ENCODE data around the gene ZFYVE28.

ZFYVE28 gene

DNA sequence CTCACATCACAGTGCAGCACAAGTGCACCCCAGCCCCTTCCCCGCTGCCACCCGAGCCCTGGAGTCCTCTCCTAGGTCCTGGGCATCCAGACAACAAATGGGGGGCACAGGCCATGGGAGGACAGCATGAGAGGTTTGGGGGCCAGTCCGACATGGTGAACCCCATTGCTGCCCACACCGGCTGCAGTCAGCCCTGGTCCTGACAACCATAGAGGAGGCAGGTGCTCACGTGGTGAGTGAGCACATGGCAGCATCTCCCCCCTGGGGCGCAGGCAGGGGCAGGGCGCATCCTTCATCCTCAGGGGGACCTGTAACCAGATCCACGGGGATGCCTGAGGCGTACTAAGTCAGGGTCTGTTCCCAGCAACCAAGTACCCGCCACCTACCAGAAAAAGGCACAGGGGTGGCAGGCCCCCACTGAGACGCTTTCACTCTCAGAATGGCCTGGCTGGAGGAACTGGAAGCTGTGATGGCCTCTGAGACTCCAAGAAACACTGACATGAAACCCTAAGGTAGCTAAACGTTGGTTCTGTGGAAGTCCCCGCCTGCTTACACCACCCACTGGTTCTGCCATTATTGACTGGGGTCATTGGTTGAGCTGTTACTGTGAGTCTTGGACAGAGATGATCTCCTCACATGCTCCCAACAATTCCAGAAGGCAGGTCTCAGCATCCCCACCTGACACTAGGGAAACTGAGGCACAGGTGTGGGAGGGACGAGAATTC, 6.5 kb downstream of the ZFYVE28 start:
- DNase-seq (ENCODE audit: low read depth in 2 of 2), result no peak

DNA sequence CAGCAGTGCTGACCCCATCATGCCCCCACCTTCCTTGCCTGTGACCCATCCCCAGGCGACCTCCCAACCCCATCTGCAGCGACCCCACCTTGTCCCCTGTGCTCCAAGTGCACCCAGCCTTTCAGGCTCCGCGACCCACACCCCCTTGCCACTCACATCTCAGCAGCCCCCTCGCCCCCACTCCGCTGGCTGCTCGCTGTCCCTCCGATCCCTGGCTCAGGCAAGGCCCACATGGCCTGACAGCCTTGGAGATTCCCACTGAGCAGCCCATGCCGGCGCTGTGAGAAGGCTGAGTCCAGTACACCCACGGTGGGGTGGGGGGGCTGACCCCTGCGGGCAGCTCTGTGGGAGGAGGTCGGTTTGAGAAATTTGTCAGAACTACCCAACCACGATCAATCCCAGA, 9.1 kb downstream of the ZFYVE28 start:
- DNase-seq (ENCODE audit: low read depth in 2 of 2), result no peak

GRCh38 chr4:2408976-2409375, 9.5 kb downstream of the ZFYVE28 start:
- DNase-seq (ENCODE audit: low read depth in 2 of 2), result no peak

GRCh38 chr4:2408401-2408958, 10.0 kb downstream of the ZFYVE28 start:
- no peak for DNase-seq (ENCODE audit: low read depth in 2 of 2)

GRCh38 chr4:2407991-2408342, 10.5 kb downstream of the ZFYVE28 start:
- no peak for DNase-seq (ENCODE audit: low read depth in 2 of 2)

- DNase-seq (ENCODE audit: low read depth in 2 of 2), result no peak
Observed at GRCh38 chr4:2406920-2407319, 11.5 kb downstream of the ZFYVE28 start.

DNA sequence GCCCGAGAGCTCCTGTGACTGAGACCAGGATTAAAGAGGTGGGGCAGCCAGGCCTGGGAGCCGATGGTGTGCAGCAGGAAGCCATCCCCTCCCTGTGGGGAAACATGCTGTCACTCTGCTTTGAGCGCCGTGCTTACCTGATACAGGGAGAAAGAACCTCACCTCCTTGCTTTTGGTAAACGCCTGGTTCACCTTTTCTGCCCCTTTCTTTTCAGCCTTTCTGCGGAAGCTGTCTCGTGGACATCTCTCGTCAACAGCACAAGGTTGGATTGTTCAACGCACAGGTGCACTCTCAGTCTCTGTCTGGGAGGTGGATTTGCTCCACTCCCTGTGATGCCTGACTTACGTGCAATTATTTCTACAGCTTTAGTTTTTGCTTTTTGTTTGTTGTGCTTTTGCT, 12.0 kb downstream of the ZFYVE28 start:
- no peak for DNase-seq (ENCODE audit: low read depth in 2 of 2)

DNA sequence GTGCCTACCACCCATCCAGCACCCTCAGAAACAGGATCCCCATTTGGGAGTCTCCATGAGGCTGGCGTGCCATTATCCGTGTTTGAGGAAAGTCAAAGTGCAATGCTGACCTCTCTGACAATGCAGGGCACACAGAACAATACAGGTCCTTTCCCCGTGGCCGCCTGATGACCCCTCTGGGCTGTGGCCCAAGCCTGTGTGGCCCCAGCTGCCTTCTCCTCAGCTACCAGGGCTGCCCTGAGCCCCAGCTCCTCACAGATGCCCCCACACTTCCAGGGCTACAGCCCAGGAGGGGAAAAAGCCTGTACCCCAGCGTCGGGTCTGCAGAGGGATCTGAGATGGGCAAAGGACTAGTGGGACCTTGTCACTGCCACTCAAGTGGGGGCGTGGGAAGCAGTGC, 15.5 kb downstream of the ZFYVE28 start:
- DNase-seq (ENCODE audit: low read depth in 2 of 2), result no peak

GRCh38 chr4:2402048-2402842, 16.2 kb downstream of the ZFYVE28 start:
- DNase-seq (ENCODE audit: low read depth in 2 of 2), result no peak

GRCh38 chr4:2401610-2401983, 16.8 kb downstream of the ZFYVE28 start:
- DNase-seq (ENCODE audit: low read depth in 2 of 2), result no peak

- DNase-seq (ENCODE audit: low read depth in 2 of 2), result no peak
Observed at GRCh38 chr4:2400841-2401609, 17.4 kb downstream of the ZFYVE28 start.

DNA sequence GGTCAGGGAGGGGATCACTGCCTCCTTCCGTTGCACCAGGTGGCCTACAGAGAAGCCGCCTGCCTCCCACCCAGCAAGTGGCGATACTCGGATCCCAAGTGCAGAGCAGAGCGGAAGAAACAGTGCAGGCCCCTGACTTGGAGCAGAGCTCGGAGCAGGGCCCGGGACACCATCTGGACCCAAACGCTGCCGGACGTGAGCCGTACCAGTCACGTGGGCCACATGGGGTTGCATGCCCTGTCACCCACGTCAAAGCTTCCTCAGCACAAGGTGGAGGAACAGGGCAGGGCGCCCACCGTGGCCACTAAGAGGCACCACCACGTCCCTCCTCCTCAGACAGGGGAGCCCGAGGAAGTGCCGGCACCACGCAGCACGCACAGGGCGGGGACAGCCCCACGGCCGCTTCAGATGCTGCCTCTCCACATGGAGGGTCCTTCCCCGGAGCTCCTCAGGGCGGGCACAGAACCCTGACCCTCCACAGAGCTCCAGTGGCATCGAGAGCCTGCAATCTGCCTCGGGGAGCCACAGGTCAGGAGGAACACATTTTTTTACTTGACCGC, 18.7 kb downstream of the ZFYVE28 start:
- DNase-seq (ENCODE audit: low read depth in 2 of 2), result no peak

GRCh38 chr4:2399216-2399615, 19.2 kb downstream of the ZFYVE28 start:
- DNase-seq (ENCODE audit: low read depth in 2 of 2), result no peak

- no peak for DNase-seq (ENCODE audit: low read depth in 2 of 2)
Observed at GRCh38 chr4:2397596-2398379, 20.7 kb downstream of the ZFYVE28 start.

- no peak for DNase-seq (ENCODE audit: low read depth in 2 of 2)
Observed at GRCh38 chr4:2396781-2397368, 21.6 kb downstream of the ZFYVE28 start.

DNA sequence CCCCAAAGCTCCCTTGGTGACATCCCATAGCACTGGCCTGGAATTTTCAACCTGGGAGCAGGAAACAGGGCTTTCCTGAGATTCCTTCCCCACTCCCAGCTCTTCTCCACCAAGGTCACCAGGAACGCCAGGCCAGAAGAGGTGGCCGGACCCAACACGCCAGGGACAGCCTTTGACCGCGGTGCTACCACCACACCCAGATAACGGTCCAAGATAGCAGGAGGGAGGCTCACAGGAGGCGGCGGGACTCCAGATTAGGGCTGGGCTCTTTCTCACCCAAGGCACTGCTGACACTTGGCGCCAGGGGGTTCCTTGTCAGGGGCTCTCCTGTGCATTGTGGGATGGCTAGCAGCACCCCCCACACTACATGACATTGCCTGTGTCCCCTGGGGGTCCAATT, 22.9 kb downstream of the ZFYVE28 start:
- DNase-seq (ENCODE audit: low read depth in 2 of 2), result no peak

GRCh38 chr4:2395038-2395437, 23.4 kb downstream of the ZFYVE28 start:
- DNase-seq (ENCODE audit: low read depth in 2 of 2), result no peak

DNA sequence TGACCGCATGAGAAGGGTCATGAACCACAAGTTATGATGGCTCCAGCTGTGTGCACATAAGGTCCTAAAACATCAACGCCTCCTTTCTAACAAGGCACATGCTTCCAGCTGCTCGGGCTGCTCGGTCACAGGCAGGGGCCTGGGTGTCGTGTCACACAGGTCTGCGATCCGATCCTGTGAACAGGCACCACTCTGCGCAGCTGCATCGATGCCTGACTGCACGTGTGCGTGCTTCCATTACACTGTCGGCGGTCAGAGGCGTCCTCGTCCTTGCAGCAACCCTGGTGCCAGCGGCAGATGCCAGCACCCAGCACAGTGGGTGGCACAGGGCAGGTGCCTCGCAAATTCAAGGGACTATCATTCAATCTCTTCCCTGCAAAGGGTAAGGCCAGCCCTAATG, 23.9 kb downstream of the ZFYVE28 start:
- no peak for DNase-seq (ENCODE audit: low read depth in 2 of 2)

DNA sequence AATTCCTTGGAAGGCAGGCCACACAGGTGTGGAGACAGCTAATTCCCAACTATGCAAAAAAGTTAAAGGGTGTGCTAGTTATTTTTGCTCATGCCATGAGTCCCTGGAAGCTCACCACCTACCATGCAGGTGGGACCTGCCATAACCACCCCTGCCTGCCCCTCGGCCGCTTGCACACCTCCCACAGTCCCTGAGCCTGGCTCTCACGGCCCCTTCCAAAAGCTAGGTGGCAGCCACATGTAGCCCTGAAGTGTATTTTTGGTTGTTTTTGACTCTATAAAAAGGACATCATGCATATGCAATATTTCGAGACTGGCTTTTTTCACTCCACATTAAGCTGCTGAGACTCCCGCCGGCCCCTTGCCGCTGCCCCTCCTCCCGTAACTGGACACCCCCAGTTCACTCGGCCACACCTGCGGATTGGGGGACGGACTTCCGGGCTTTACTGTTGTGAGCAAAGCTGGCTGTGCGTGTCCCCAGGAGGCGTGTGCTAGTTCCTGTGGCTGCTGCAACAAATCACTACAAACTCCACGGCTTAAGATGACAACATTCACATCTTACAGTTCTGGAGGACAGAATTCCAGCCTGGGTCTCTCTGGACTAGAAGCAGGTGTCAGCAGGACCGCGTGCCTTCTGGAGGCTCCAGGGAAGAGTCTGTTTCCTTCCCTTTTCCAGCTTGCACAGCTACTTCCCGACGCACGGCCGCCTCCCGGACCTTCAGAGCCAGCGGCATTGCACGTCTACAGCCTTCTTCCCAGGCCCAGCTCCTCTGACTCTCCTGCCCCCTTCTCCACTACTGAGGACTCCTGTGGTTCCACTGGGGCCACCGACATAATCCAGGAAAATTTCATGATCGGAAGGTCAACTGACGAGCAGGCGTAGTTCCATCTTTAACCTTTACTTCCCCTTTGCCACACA, 24.8 kb downstream of the ZFYVE28 start:
- no peak for DNase-seq (ENCODE audit: low read depth in 2 of 2)
